Lower leg skin (tissue), 3 donors: ENCODE results near the gene AKR1C8.
"Not testable (repeated sequence)": the region's sequence is repeated elsewhere in the genome, so short reads cannot be mapped to it uniquely, and the experiment has no call there.

Experiments
- CTCF ChIP-seq, 3 donors: fragments of 450-650 bp; IDR thresholded peaks; one replicate each; pipeline ENCODE4 v1.5.1; 2016; ENCODE audit warnings: antibody characterized with exemption in 3 of 3, mild to moderate bottlenecking in 3 of 3, moderate library complexity in 2 of 3
- POLR2A ChIP-seq, 2 donors: fragments of 450-650 bp; IDR thresholded peaks; one replicate each; pipeline ENCODE4 v1.6.1; 2016 to 2017; ENCODE audit warnings: antibody characterized with exemption in 2 of 2, mild to moderate bottlenecking in 1 of 2, moderate library complexity in 1 of 2

GRCh38 chr10:5175581-5175980, 9.4 kb downstream of the AKR1C8 start:
- not testable (repeated sequence) for TF ChIP-seq CTCF, POLR2A (IDR thresholded peaks at IDR 0.05)
